HG03354 (cell line): ENCODE measurements around the gene MAST2.

Source experiments
- ATAC-seq: cut with Tn5 transposase; IDR thresholded peaks from one replicate; pipeline ENCODE4 v1.9.1; 2021; ENCODE audit warnings: mild to moderate bottlenecking; ENCODE audit not compliant: unreplicated experiment, poor library complexity, severe bottlenecking

MAST2 gene

DNA sequence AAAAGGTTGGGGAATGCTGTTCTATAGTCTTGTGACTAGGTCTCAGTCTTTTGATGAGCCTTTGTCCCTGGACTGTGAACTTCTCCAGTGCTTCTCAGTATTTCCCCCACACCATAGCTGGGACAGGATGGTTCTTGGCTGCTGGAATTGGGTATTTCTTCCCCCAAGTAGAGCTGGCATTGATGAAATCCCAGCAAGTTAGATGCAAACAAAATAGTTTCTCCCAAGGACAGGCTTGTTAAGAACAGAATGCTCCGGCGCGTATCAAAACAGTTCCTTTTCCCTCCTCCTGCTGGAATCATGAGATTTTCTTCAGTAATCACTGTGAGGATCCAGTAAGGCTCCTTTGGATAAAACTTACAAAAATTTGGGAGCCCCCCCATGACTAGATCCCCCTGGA is 166.5 kb downstream of the MAST2 start:
- ATAC-seq: no peak

DNA sequence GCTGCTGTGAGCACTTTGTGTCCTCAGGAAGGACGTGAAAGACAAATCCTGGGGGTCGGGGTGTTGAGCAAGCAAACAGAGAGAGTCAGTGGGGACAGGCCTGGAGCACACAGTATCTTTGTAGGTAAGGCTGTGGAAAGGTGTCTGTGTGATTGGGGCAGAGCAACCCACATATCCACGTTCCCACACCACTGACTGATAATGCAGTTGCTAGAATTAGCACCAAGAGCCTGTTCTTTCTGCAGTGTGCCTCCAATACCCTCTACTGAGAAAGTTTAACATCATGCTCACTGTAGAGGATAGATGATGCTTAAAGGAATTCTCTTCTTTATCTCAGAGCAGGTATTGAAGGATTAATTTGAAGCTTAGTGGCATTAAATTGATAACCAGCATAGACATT is 167.9 kb downstream of the MAST2 start:
- no peak for ATAC-seq

DNA sequence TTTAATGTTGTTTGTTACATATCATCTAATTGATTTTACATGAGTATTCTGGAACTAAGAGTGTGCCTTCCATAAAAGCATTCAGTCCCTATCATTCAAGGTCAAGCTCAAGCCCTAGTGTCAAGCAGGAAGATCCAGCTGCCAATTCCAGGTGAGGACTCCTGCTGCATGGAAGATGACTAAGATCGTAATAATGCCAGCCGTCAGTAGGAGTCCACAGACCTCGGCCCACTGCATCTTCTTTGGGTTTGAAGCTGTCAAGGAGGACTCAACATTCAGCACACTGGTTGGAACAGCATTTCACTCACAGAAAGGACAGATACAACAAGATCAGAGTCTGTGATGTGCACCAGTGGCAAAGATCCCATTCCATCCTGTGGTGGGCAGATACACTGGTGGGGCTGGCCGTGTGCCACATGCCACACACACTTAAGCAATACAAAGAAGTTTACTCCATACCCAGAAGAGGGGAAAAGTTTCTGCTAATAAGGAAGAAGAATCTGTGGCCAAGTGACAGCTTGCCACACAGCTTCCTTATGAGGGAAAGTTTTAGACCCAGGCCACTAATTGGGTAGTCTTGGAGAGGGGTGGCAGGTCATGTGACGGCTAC is 168.6 kb downstream of the MAST2 start:
- ATAC-seq: no peak

DNA sequence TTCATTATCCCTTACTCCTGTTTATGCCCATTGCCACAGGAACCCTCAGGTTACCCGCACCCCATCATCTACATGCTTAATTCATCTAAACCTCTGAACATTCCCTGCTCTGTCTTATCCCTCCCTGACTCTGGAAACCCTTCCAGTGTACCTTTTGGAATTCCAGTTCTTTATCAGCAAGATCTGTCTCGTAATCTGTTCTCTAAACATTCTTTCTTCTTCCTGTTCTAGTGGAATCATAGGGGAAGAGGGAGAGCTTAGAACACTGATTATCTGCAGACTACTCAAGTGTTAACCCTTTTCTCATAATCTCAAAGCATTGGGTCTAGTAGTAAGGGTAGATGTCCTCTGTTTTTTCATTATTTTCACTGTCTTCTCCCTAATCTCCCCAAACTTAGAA is 169.2 kb downstream of the MAST2 start:
- no peak for ATAC-seq

DNA sequence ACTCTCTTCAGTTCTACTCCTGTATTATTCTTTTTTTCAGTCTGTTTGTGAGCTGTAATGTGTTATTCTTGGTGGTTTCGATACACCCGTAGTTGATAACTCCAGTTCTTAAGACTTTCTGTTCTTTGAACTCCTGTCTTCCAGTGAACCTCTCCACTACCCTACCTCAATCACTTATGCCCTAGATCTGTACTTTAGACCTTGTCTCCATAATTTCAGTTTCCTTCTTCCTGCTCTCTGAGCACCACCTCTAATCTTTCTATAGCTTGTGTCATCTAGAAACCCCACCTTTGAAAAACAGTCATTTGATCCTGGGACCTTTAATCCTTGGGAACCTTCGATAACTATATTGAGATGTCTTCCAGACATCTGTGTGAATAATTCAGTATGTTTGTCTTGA is 169.7 kb downstream of the MAST2 start:
- ATAC-seq: no peak

DNA sequence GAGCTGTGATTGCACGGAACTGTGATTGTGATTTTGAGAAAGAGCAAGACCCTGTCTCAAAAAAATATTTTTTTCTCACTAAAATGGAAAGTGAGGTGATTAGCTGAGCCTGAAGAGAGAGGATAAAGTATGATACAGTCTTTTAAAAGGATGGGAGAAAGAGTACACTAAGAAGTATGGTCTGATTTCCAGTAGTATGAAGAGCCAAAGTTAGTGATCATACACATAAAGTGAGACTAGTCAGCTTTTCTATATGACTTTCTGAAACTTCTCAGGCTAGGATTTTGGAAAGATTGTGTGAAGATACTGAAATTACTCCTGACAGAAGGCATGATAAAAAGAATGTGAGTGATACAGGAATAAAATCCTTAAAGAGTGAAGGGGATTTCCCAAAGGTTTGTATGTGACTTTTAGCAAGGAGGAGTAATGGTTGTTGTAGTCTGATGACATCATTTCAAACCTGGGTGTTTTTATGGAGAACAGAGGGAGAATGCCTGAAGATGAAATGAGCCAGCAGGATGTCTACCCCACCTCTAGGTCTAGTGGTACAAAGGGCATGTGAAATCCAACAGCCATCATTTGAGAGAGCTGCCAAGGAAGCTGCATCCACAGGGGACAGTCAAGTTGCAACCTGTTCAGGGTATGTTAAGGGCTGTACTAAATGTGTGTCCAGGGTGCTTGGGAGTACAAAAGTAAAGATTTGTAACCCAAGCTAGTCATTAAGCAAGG is 171.3 kb downstream of the MAST2 start:
- no peak for ATAC-seq

DNA sequence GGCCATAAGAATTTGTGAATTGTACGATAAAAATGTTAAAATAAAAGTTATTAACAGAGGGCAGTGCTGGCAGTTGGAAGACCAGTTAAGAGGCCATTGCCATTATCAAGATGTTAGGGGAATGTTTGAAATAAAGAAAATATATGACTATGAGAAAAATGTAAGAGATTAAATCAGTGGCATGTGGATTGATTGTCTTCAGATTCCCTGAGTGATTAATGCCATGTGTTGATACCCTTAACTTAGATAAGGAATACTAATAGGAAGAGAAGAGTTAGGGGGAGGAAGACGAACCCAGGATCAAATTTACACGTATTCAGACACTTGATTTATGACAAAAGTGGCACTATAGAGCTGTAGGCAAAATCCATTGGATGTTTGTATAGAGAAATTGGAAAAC is 173.2 kb downstream of the MAST2 start:
- no peak for ATAC-seq

DNA sequence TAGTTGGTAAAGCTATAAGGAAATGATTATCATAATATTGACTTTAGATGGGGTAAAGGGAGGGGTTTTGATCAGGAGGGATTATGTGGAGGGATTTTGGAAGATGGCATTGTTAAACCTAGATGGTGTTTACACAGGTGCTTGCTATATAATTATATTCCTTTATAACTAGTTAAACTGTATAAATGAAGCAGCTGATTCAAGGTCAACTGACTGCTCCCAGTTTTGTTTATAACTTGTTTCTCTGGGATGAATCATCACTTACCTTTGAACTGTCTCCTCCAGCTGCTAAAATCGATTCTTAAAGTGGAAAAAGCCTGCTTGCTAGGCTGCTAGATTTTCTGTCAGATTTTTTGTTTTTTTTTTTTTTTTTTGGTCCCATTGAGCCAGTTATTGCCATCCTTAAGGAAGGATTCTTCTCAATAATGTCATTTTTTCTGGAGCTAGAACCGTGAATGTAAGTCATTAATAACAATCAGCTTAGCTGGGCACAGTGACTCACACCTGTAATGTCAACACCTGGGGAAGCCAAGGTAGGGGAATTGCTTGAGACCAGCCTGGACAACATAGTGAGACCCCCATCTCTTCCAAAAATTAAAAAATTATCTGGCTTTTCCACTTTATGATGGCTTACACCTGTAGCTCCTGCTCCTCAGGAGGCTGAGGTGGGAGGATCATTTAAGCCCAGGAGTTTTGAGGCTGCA is 175.8 kb downstream of the MAST2 start:
- ATAC-seq: no peak

DNA sequence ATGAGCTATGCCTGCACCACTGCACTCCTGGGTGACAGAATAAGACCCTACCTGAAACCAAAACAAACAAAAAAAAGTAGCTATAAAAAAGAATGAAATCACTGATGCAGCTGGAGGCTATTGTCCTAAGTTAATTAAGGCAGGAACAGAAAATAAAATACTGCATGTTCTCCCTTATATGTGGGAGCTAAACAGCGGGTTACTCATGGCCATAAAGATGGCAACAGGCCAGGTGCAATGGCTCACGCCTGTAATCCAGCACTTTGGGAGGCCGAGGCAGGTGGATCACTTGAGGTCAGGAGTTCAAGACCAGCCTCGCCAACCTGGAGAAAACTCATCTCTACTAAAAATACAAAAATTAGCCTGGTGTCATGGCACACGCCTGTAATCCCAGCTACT is 176.4 kb downstream of the MAST2 start:
- no peak for ATAC-seq

DNA sequence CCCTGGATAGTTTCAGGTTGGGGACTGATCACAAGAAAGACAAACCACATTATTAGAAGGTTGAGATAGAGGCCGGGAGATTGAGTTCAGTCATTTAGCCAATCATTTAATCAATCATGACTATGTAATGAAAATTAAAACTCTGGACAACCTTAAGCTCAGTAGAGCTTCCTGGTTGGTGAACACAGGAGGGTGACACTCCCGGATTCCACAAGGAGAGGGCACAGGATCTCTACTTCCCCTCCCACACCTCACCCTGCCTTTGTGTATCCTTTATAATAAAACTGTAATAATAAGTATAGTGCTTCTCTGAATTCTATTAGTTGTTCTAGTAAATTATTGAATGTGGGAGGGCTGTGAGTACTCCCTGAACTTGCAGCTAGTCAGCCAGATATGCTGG is 178.9 kb downstream of the MAST2 start:
- no peak for ATAC-seq

DNA sequence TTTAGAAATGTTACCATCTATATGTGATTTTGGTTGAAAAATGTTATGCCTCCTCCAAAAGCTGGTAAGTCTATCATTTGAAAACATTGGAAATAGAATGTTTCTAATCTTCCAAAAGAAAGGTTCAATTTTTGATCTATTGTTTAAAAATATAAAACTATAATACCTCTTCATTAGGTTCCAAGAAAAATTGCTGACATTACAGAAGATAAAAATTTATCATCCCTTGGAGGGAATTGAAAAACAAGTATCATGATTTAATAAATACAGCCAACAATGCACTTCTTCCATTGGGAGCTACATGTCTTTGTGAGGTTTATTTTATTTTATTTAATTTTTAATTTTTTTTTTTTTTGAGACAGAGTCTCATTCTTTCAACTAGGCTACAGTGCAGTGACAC is 180.6 kb downstream of the MAST2 start:
- no peak for ATAC-seq

DNA sequence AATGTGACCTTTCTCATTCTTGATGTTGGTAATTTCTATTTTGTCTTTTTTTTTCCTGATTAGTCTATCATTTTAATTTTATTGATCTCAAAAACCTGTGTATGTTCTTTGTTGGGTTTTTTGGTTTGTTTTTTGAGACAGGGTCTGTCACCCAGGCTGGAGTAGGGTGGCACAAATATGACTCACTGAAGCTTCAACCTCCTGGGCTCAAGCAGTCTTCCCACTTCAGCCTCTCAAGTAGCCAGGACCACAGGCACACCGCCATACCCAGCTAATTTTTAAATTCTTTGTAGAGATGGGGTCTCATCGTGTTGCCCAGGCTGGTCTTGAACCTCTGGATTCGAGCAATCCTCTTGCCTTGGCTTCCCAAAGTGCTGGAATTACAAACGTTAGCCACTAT is 183.8 kb downstream of the MAST2 start:
- no peak for ATAC-seq

DNA sequence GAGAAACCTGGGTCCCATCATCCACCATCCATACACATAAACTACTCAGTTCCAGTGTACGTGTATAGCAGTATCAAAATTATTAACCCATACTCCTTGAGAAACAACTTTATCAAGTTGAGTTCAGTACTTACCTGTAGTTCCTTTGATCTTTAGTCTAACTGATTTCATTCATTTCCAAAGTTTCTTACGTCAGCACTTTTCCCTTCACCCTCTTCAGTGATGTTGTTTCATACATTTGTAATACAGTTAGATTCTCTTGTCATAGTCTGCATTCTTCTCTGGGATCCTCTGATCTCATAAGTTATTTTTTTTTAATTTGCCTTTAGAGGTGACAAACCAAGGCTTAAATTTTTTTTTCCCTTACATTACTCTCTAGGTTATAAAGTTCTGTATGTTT is 185.8 kb downstream of the MAST2 start:
- ATAC-seq: no peak

DNA sequence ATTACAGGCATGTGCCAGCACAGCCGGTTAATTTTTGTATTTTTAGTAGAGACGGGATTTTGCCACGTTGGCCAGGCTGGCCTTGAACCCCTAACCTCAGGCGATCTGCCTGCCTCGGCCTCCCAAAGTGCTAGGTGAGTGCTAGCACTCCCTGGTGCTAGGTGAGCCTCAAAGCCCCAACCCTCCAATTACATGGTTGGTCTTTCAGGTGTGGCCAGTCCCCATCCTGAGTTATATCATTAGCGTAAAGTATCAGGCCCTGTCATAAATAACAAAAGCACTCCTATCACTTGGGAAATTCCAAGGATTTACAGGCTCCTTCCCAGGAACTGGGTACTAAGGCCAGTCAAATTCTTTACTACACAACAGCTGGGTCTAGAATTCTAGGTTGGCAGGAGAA is 191.0 kb downstream of the MAST2 start:
- ATAC-seq: no peak

DNA sequence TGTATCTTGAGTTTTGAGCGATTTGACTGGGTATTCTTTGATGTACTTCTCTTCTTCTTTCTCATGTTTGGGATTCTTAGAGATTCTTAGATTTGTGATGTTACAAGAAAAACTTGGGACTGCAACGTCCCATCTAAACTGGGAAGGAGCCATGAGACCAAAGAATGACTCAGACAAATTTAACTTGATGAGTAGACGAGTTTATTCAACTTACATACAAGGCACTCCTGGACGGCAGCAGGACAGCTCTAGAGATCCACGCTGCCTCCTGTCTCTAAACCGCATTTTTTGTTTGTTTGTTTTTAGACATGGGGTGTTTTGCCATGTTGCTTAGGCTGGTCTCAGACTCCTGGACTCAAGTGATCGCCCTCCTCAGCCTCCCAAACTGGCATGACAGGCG is 191.9 kb downstream of the MAST2 start:
- ATAC-seq: no peak

DNA sequence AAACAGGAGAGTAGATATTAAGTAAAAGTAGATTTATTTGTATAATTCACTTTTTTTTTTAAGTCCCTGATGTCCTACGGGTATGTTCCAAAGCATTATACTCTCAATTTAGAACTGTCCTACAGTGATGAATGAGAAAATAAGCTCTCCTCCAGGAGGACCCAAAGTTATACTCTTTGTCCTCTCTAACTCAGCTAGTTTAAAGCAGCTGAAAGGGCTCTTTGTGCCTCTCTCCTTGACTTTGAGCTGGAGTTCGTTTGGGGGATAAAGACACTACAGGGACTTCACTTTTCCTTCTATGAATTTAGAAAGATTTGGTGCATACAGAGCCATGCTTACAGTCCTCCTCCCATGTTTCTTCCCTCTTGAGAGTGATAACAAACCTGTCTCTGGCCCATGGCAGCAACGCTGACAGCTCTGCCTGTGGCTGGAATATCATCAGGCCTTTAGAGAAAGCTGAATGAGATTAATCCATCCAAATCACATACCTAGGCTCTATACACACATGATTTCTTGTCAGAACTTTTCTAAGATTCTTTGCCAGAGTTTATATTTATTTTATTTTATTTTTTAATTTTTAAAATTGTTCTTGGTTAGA is 194.7 kb downstream of the MAST2 start:
- no peak for ATAC-seq

DNA sequence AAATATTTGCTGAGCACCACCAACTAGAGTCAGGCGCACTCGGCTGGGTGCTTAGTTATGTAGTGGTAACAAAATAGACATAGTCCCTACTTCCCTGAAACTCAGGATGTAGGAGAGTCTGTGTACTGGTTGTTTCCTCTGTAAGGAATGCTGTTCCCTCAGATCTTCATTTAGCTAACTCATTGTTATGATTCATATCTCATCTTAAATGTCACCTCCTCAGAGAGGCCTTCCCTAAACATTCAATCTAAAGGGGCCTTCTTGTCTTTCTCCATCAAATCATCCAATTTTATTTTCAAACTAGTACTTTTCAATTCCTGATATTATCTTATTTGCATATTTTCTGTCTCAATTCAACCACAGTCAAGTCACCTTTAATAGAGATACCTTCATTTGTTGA is 196.1 kb downstream of the MAST2 start:
- no peak for ATAC-seq

DNA sequence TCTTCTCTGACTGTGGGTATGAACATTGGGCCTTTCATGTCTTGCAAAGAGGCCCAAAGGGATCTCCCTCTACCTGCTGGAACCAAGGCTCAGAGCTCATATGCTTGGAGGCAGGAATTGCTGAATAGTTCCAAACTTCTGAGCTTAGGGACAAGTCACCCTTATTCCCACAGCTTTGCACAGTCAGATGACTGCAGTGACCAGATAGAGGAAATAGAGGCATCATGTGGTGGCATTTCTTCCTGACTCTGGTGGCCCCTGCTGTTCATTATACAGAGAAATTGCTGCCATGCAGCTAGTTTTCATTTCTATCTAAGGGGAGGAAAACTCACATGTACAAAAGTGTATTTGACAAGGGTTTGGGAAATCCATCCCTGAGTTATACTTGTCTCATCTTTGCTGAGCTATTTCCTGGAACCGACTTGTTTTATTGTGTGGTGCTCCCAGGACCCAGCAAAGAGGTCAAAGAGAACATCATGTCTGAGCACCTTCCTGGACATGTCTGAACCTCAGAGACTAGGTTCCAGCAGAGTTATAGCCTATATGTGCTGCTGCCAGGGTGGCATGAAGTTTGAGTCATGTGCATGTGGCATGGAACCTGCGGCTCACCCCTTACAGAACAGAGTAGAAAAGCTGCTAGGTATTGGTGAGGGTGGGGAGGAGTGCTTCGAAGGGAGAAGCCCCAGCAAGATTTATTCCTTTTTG is 197.8 kb downstream of the MAST2 start:
- ATAC-seq: no peak

DNA sequence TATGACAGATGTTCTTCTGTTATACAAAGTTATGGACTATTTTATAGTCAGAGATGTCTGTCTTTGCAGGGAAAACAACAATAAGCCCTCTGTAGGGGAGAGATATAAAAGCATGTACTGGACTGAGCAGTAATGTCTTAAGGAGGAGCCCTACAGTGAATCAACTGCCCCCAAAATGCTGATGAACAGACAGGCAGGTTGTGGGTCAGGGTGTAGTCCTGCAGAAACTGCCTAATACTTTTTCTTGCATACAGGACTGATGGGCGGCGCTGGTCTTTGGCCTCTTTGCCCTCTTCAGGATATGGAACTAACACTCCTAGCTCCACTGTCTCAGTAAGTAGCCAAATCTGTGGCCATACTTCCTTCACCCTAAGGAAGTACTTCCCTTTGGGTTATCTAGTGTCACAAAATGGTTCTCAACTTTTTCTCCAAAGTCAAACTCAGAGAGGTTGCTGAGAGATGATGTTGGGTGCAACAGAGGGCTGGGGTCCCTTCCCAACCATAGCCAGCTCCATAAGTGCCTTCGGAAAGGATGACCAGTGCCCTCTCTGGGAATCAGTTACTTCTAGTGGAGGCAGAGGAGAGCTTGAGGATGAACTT is 199.2 kb downstream of the MAST2 start:
- ATAC-seq: no peak

DNA sequence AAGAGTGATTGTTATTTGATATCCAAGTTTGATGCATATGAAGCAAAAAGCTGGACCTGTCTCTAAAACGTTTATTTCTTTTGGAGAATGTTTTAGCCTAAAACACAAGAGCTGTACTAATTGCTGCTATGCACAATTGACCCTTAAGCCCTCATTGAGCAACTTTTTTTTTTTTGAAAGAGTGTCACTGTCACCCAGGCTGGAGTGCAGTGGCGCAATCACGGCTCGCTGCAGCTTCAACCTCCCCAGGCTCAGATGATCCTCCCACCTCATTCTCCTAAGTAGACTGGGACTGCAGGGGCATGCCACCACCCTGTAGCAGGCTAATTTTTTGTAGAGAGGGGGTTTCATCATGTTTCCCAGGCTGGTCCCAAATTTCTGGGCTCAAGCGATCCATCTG is 199.9 kb downstream of the MAST2 start:
- no peak for ATAC-seq
